ENCODE data around the gene PDE4B. TPM values are rescaled to one million over a fixed set of nuclear protein-coding genes. Genes with fewer than 3 reads are reported as not detected.

Gene PDE4B
- total and polyA plus RNA-seq, 3 experiments from 2014 or later = 29.7 to 34.5 (median 31.4) TPM

- H3K4me1 Mint-ChIP-seq = peaks cover 50 to 80% (median 62%) of the 10 kb centered on the region in 3 donors
- peak; percentile 55 to 88 (median 80) for DNase-seq
- no peaks in the 10 kb centered on the region for H3K9me3 ChIP-seq (ENCODE audit: low read length)
- H3K27me3 Mint-ChIP-seq = peaks cover 0 to 1% of the 10 kb centered on the region in 2 donors
- no peaks in the 10 kb centered on the region for H3K27me3 ChIP-seq (ENCODE audit: insufficient read depth, low read length, poor library complexity, severe bottlenecking)
- no peaks in the 10 kb centered on the region for H3K36me3 ChIP-seq (ENCODE audit: insufficient read depth, low read length)
- peak overlapping the region; percentile 87 for H3K27ac ChIP-seq (ENCODE audit: low read depth, low read length)
- peak overlapping the region; percentile 75 for H3K4me3 ChIP-seq (ENCODE audit: low read length)
- ChIA-PET POLR2A (interaction anchor here (0.9 to 3.4 kb wide), 7 partner anchors 9 to 61 kb away, joined by 3 to 13 read pairs (median 5); no protein-coding TSS in a partner anchor), CTCF (interaction anchor here (0.9 to 2.0 kb wide), 8 partner anchors 9 to 111 kb away, joined by 3 to 9 read pairs (median 4); no protein-coding TSS in a partner anchor)
- H3K9me3 Mint-ChIP-seq = no peaks in the 10 kb centered on the region
- peak overlapping the region; percentile 97 to 100 (median 98) for H3K27ac Mint-ChIP-seq
- H3K4me3 Mint-ChIP-seq = peak overlapping the region; percentile 91 to 100 (median 99)
- peaks cover 50% of the 10 kb centered on the region for H3K4me1 ChIP-seq (ENCODE audit: insufficient read depth, low read length)
- peaks cover 5 to 77% (median 24%) of the 10 kb centered on the region in 3 donors for H3K36me3 Mint-ChIP-seq
Observed at GRCh38 chr1:66335859-66336640, 543.4 kb downstream of the PDE4B start.

GRCh38 chr1:66336641-66336990 is 543.9 kb downstream of the PDE4B start:
- Mint-ChIP-seq H3K27ac (peak overlapping the region; percentile 97 to 100 (median 98)), H3K27me3 (peaks cover 0 to 1% of the 10 kb centered on the region in 2 donors), H3K4me1 (peaks cover 54 to 80% (median 66%) of the 10 kb centered on the region in 3 donors), H3K9me3 (no peaks in the 10 kb centered on the region), H3K4me3 (peak overlapping the region; percentile 91 to 100 (median 99)), H3K36me3 (peaks cover 5 to 80% (median 24%) of the 10 kb centered on the region in 3 donors)
- ChIA-PET POLR2A (interaction anchor here (1.0 to 3.4 kb wide), 6 partner anchors 9 to 62 kb away, joined by 3 to 13 read pairs (median 5); no protein-coding TSS in a partner anchor), CTCF (interaction anchor here (1.4 to 2.0 kb wide), 4 partner anchors 14 to 110 kb away, joined by 3 to 9 read pairs (median 4); no protein-coding TSS in a partner anchor)
- Histone ChIP-seq H3K9me3 (ENCODE audit: low read length) (no peaks in the 10 kb centered on the region), H3K27ac (ENCODE audit: low read depth, low read length) (peak overlapping the region; percentile 87), H3K4me1 (ENCODE audit: insufficient read depth, low read length) (peaks cover 50% of the 10 kb centered on the region), H3K27me3 (ENCODE audit: insufficient read depth, low read length, poor library complexity, severe bottlenecking) (no peaks in the 10 kb centered on the region), H3K4me3 (ENCODE audit: low read length) (peak overlapping the region; percentile 75), H3K36me3 (ENCODE audit: insufficient read depth, low read length) (no peaks in the 10 kb centered on the region)
- DNase-seq = no peak

GRCh38 chr1:66337249-66337648 is 544.6 kb downstream of the PDE4B start:
- H3K4me3 ChIP-seq (ENCODE audit: low read length) = peak overlapping the region; percentile 75
- POLR2A ChIA-PET = interaction anchor here (1.0 to 3.4 kb wide), 4 partner anchors 8 to 63 kb away, joined by 3 to 13 read pairs (median 4); no protein-coding TSS in a partner anchor

GRCh38 chr1:66339944-66340343 is 547.2 kb downstream of the PDE4B start:
- CTCF ChIA-PET = interaction anchor here (1.2 to 1.5 kb wide), 2 partner anchors 11 to 14 kb away, joined by 3 read pairs; no protein-coding TSS in a partner anchor

More at GRCh38 chr1:66337249-66337648, 544.6 kb downstream of the PDE4B start:
- Mint-ChIP-seq H3K4me1 (peaks cover 57 to 78% (median 69%) of the 10 kb centered on the region in 3 donors), H3K27me3 (peaks cover 0 to 1% of the 10 kb centered on the region in 2 donors), H3K27ac (peak overlapping the region; percentile 97 to 100 (median 98)), H3K4me3 (peak overlapping the region; percentile 67 to 100 (median 98)), H3K9me3 (no peaks in the 10 kb centered on the region), H3K36me3 (peaks cover 5 to 76% (median 23%) of the 10 kb centered on the region in 3 donors)
- Histone ChIP-seq H3K36me3 (ENCODE audit: insufficient read depth, low read length) (no peaks in the 10 kb centered on the region), H3K9me3 (ENCODE audit: low read length) (no peaks in the 10 kb centered on the region), H3K4me1 (ENCODE audit: insufficient read depth, low read length) (peaks cover 52% of the 10 kb centered on the region), H3K27me3 (ENCODE audit: insufficient read depth, low read length, poor library complexity, severe bottlenecking) (no peaks in the 10 kb centered on the region), H3K27ac (ENCODE audit: low read depth, low read length) (peak overlapping the region; percentile 87)
- no peak for DNase-seq
- CTCF ChIA-PET = interaction anchor here (1.4 to 1.8 kb wide), 4 partner anchors 14 to 109 kb away, joined by 3 to 6 read pairs (median 3); no protein-coding TSS in a partner anchor

GRCh38 chr1:66341446-66342089 is 548.9 kb downstream of the PDE4B start:
- no peak for DNase-seq
- H3K4me3 Mint-ChIP-seq = peak overlapping the region in 6 of 7 donors; percentile 26 to 87 (median 62)
- Histone ChIP-seq H3K4me1 (ENCODE audit: insufficient read depth, low read length) (peaks cover 91% of the 10 kb centered on the region), H3K36me3 (ENCODE audit: insufficient read depth, low read length) (no peaks in the 10 kb centered on the region), H3K9me3 (ENCODE audit: low read length) (no peaks in the 10 kb centered on the region), H3K4me3 (ENCODE audit: low read length) (no peak overlapping the region), H3K27me3 (ENCODE audit: insufficient read depth, low read length, poor library complexity, severe bottlenecking) (no peaks in the 10 kb centered on the region), H3K27ac (ENCODE audit: low read depth, low read length) (no peak overlapping the region)
- POLR2A ChIA-PET = interaction anchor here (1.5 kb wide), 1 partner anchor 10 kb away, joined by 10 read pairs; no protein-coding TSS in a partner anchor
- no peaks in the 10 kb centered on the region for H3K27me3 Mint-ChIP-seq
- peaks cover 5 to 68% (median 13%) of the 10 kb centered on the region in 3 donors for H3K36me3 Mint-ChIP-seq
- H3K4me1 Mint-ChIP-seq = peaks cover 78 to 93% (median 92%) of the 10 kb centered on the region in 3 donors
- no peaks in the 10 kb centered on the region for H3K9me3 Mint-ChIP-seq
- CTCF ChIA-PET = interaction anchor here (0.7 to 2.4 kb wide), 4 partner anchors 9 to 66 kb away, joined by 3 to 12 read pairs (median 5); no protein-coding TSS in a partner anchor
- peak overlapping the region in 7 of 8 donors; percentile 35 to 88 (median 83) for H3K27ac Mint-ChIP-seq

More at GRCh38 chr1:66339944-66340343, 547.2 kb downstream of the PDE4B start:
- H3K27ac ChIP-seq (ENCODE audit: low read depth, low read length) = no peak overlapping the region
- H3K4me3 ChIP-seq (ENCODE audit: low read length) = no peak overlapping the region
- no peaks in the 10 kb centered on the region for H3K36me3 ChIP-seq (ENCODE audit: insufficient read depth, low read length)
- peaks cover 76% of the 10 kb centered on the region for H3K4me1 ChIP-seq (ENCODE audit: insufficient read depth, low read length)
- peaks cover 76 to 93% (median 92%) of the 10 kb centered on the region in 3 donors for H3K4me1 Mint-ChIP-seq
- no peak for DNase-seq
- POLR2A ChIA-PET = interaction anchor here (2.5 kb wide), 1 partner anchor 10 kb away, joined by 10 read pairs; no protein-coding TSS in a partner anchor
- H3K27me3 Mint-ChIP-seq = no peaks in the 10 kb centered on the region
- peak overlapping the region; percentile 62 to 81 (median 68) for H3K4me3 Mint-ChIP-seq
- peak overlapping the region; percentile 50 to 88 (median 86) for H3K27ac Mint-ChIP-seq
- no peaks in the 10 kb centered on the region for H3K9me3 ChIP-seq (ENCODE audit: low read length)
- H3K27me3 ChIP-seq (ENCODE audit: insufficient read depth, low read length, poor library complexity, severe bottlenecking) = no peaks in the 10 kb centered on the region
- H3K36me3 Mint-ChIP-seq = peaks cover 5 to 70% (median 12%) of the 10 kb centered on the region in 3 donors
- no peaks in the 10 kb centered on the region for H3K9me3 Mint-ChIP-seq

- H3K9me3 Mint-ChIP-seq = no peaks in the 10 kb centered on the region
- ChIA-PET CTCF (interaction anchor here (0.8 to 2.4 kb wide), 7 partner anchors 10 to 102 kb away, joined by 3 to 12 read pairs (median 4); no protein-coding TSS in a partner anchor), POLR2A (interaction anchor here (0.7 to 1.5 kb wide), 4 partner anchors 11 to 71 kb away, joined by 4 to 10 read pairs (median 6); no protein-coding TSS in a partner anchor)
- Histone ChIP-seq H3K27ac (ENCODE audit: low read depth, low read length) (no peak overlapping the region), H3K27me3 (ENCODE audit: insufficient read depth, low read length, poor library complexity, severe bottlenecking) (no peaks in the 10 kb centered on the region), H3K4me1 (ENCODE audit: insufficient read depth, low read length) (peaks cover 86% of the 10 kb centered on the region), H3K9me3 (ENCODE audit: low read length) (no peaks in the 10 kb centered on the region), H3K36me3 (ENCODE audit: insufficient read depth, low read length) (no peaks in the 10 kb centered on the region), H3K4me3 (ENCODE audit: low read length) (no peak overlapping the region)
- peak overlapping the region in 7 of 8 donors; percentile 55 to 95 (median 91) for H3K27ac Mint-ChIP-seq
- no peaks in the 10 kb centered on the region for H3K27me3 Mint-ChIP-seq
- peaks cover 0 to 62% (median 13%) of the 10 kb centered on the region in 3 donors for H3K36me3 Mint-ChIP-seq
- H3K4me1 Mint-ChIP-seq = peaks cover 77 to 93% (median 92%) of the 10 kb centered on the region in 3 donors
- peak overlapping the region; percentile 15 to 73 (median 58) for H3K4me3 Mint-ChIP-seq
- no peak for DNase-seq
Observed at GRCh38 chr1:66342707-66343106, 550.0 kb downstream of the PDE4B start.

Measured in CD8-positive, alpha-beta memory T cell (primary cell).